ENCODE measurements around the gene FLNC.

Gene FLNC

DNA sequence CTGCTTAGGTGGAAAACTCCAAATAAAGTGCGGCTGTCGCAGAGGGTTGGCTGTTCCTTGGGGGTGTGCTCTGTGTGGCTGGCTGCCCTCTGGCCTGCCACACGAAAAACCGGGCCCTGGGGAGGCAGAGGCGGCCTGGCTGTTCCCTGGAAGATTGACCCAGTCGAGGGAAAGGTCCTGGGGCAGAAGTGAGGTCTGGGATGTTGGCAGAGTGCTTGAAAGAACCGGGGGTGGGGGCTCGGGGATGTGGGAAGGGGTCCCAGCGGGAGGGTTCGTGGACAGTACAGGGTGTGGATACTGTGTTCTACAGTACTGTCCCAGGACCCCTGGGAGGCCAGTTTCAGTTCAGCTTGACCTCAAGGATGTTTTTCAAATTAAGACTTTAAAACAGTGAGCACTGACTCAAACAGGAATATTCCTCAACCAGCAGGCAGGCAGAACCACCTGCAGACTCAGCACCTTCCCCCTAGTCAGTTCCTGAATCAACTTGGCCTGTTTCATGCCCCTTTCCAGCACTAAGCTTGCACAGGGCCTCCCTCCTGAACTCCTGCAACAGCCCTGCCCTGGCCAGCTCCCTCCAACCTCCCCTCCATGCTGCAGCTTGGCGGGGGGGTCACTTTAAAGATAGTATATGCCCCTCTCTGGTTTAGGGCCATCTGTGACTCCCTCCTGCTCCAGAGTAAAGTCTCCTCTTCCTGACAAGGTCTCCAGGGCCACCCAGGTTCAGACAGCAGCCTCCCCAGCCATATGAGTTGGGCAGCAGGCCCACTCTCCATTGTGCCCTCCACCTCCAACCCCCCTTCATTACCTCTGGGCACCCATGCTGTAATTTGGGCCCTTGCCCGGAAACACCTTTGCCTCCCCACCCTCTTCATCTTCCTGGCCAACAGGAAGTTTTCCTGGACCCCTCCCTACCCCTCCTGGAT is 29.3 kb downstream of the FLNC start:
- no peak for TF ChIP-seq CTCF (IDR thresholded peaks at IDR 0.05; ENCODE audit: insufficient read depth, missing control alignments)
- FAIRE-seq (no peak), DNase-seq (ENCODE audit: insufficient read length, low spot score) (no peak)

- FAIRE-seq (no peak), DNase-seq (ENCODE audit: insufficient read length, low spot score) (no peak)
- TF ChIP-seq CTCF (IDR thresholded peaks at IDR 0.05; ENCODE audit: insufficient read depth, missing control alignments), result no peak
These were observed 30.2 kb downstream of the FLNC start for GRCh38 chr7:128860158-128861073.

DNA sequence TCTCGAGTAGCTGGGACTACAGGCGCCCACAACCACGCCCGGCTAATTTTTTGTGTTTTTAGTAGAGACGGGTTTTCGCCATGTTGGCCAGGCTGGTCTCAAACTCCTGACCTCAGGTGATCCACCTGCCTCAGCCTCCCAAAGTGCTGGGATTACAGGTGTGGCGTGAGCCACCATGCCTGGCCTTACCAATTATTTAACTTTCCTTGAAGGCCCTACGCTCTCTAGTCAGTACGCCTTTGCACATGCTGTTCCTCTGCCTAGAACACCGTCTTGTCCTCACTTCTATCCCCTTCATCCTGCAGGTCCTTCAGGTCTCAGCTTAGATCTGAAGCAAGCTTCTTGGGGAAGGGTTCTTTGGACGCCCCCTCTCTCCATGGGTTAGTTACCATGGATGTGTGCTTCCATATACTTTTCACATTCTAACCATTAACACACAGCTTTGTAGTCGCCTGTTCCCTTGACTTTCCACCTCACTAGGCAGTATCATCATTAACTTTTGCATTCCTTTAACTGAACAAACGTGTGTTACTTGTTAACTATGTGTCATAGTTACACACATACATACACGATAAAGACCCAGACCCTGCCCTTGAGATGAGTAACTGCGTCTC is 31.9 kb downstream of the FLNC start:
- TF ChIP-seq CTCF (IDR thresholded peaks at IDR 0.05; ENCODE audit: insufficient read depth, missing control alignments), result no peak
- DNase-seq (ENCODE audit: insufficient read length, low spot score), result no peak
- no peak for FAIRE-seq

DNA sequence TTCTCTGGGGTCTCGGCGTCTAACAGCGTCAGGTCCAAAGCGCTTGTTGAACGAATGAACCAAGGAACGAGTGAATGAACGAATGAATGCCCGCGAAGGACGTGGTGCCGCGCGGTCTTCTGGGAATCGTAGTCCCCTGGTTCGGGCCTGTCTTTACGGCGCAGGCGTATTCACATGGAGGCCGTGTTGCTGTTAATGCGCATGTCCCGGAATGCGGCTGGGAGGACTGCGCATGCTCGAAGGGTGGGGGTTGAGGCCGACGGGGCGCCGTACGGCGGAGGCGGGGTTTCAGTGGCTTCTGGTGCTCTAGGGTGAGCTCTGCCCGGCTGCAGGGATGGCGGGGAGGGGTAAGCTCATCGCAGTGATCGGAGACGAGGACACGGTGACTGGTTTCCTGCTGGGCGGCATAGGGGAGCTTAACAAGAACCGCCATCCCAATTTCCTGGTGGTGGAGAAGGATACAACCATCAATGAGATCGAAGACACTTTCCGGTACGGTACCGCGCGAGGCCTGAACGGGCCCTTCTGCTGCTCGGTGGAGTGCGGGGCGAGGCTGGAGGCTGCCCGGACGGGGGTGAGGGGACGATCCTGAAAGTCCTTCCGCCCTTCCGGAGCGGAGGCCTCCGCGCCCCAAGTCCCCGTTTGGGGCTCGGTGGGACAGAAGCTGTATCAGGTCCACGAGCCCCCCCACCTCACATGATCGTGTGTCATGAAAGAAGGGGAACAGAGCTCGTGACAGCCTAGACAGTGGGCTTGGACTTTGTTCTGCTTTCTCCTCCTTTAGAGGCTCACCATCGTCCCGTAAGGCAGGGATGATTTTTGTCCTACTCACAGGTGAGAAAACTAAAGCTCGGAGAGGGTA is 32.6 kb downstream of the FLNC start, which contains the start of gene ATP6V1F:
TSS of gene ATP6V1F (plus strand) at position 286 of the 862 bp plus-strand sequence. CDS start at position 335, 49 bp downstream.
- FAIRE-seq (no peak), DNase-seq (ENCODE audit: insufficient read length, low spot score) (peak; percentile 93)
- no peak for TF ChIP-seq CTCF (IDR thresholded peaks at IDR 0.05; ENCODE audit: insufficient read depth, missing control alignments)

DNA sequence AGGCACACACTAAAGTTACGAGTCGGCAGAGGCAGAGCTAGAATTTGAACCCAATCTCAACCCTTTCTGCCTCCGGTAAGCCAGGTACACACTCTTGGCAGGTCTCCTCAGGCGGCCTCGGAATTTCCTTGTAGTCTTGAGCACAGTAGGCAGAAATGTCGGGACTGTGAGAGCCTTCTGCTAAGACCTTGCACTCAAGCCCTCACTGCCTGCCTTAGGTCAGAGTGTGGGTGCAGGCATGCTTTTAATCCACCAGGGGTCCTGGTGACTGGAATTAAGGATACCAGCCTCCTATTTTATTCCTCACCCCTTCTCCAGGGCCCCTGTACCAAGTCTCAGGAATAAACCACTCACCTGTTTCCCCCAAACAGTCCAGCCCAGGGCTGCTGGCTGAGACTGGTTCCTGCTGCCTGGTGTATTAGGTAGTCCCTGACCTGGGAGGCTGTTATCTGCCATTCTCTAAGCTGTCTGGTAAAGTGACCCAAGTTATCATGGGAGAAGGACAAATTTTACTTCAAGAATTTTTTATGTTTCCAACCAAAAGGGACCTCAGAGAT is 33.3 kb downstream of the FLNC start:
- DNase-seq (ENCODE audit: insufficient read length, low spot score) (no peak), FAIRE-seq (no peak)
- peak; percentile 37 for TF ChIP-seq CTCF (IDR thresholded peaks at IDR 0.05; ENCODE audit: insufficient read depth, missing control alignments)

DNA sequence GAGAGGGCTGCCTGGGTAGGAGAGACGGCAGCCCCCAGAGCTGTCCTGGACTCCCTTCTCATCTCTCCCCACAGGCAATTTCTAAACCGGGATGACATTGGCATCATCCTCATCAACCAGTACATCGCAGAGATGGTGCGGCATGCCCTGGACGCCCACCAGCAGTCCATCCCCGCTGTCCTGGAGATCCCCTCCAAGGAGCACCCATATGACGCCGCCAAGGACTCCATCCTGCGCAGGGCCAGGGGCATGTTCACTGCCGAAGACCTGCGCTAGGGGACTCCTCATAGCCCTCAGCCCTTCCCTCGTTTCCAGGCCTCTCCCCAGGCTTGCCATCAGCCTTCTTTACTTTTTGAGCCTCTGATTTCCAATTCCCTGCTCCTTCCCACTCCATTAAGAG is 35.1 kb downstream of the FLNC start:
- DNase-seq (ENCODE audit: insufficient read length, low spot score) (no peak), FAIRE-seq (no peak)
- no peak for TF ChIP-seq CTCF (IDR thresholded peaks at IDR 0.05; ENCODE audit: insufficient read depth, missing control alignments)

All from D721Med (cell line).